Karpas-422 (cell line): Measurements from ENCODE around the gene HCFC1. TPM values are rescaled to one million over a fixed set of nuclear protein-coding genes. Genes with fewer than 3 reads are reported as not detected.

Source experiments
- DNase-seq: peaks from one replicate; pipeline ENCODE4 v3.0.0-alpha.2; 2015
- H2AFZ ChIP-seq: fragments of 200-600 bp; sonication (generic); 2 replicates; pipeline ENCODE4 v1.6.1; 2014; ENCODE audit warnings: antibody characterized with exemption, low read length, mixed read lengths
- H3K27ac ChIP-seq: fragments of 200-600 bp; sonication (generic); 2 replicates; pipeline ENCODE4 v1.5.1; 2014; ENCODE audit warnings: mild to moderate bottlenecking, low read length, moderate library complexity
- H3K27me3 ChIP-seq: fragments of 200-600 bp; sonication (generic); 2 replicates; pipeline ENCODE4 v1.6.1; 2014; ENCODE audit warnings: low read length, mixed read lengths
- H3K36me3 ChIP-seq: fragments of 200-600 bp; sonication (generic); 2 replicates; pipeline ENCODE4 v1.6.1; 2014; ENCODE audit warnings: low read length, mixed read lengths; ENCODE audit not compliant: insufficient read depth
- H3K4me1 ChIP-seq: fragments of 200-600 bp; sonication (generic); 2 replicates; pipeline ENCODE4 v1.6.1; 2014; ENCODE audit warnings: mild to moderate bottlenecking, low read length, mixed read lengths
- H3K4me2 ChIP-seq: fragments of 200-600 bp; sonication (generic); 2 replicates; pipeline ENCODE4 v1.6.1; 2014; ENCODE audit warnings: low read length, low read depth, mild to moderate bottlenecking; ENCODE audit not compliant: poor library complexity, severe bottlenecking
- H3K4me3 ChIP-seq: fragments of 200-600 bp; sonication (generic); 2 replicates; pipeline ENCODE4 v1.5.1; 2014; ENCODE audit warnings: mild to moderate bottlenecking, antibody characterized with exemption, low read length, mixed read lengths
- H3K79me2 ChIP-seq: fragments of 200-600 bp; sonication (generic); 2 replicates; pipeline ENCODE4 v1.6.1; 2014; ENCODE audit warnings: mild to moderate bottlenecking, low read length, mixed read lengths
- H3K9ac ChIP-seq: fragments of 200-600 bp; sonication (generic); 2 replicates; pipeline ENCODE4 v1.6.0; 2014; ENCODE audit warnings: low read length
- H3K9me2 ChIP-seq: fragments of 200-600 bp; sonication (generic), shearing (Covaris generic); replicated peaks from 2 replicates; pipeline ENCODE4 v1.6.0; 2014; ENCODE audit warnings: mild to moderate bottlenecking, low read length, moderate library complexity; ENCODE audit not compliant: insufficient read depth
- H3K9me3 ChIP-seq: fragments of 300-700, 200-600 bp; sonication (generic); 2 replicates; pipeline ENCODE4 v1.6.1; 2014; ENCODE audit warnings: low read length, mixed read lengths
- H4K20me1 ChIP-seq: fragments of 200-600 bp; sonication (generic); 2 replicates; pipeline ENCODE4 v1.6.1; 2014; ENCODE audit warnings: mild to moderate bottlenecking, antibody characterized with exemption, low read length, low read depth; ENCODE audit not compliant: insufficient read depth
- total RNA-seq: library from RNA; depleted of rRNA; stranded (reverse); fragments of >200 nt; shearing (Covaris generic); gene quantifications from 2 replicates; pipeline ENCODE4 v1.2.3, GENCODE V29; 2014; ENCODE audit warnings: low replicate concordance

The HCFC1 gene
- total RNA-seq, 1 experiment from 2014 or later: 16.8 TPM

GRCh38 chrX:153921511-153922446 lies 49.8 kb downstream of the HCFC1 start:
- peaks cover 19% of the 10 kb centered on the region for H3K79me2 ChIP-seq
- H3K9ac ChIP-seq: no peak overlapping the region
- no peak overlapping the region for H3K4me3 ChIP-seq
- peaks cover 14% of the 10 kb centered on the region; the same call in 1 of the 2 replicates for H4K20me1 ChIP-seq
- H3K4me1 ChIP-seq: peaks cover 22% of the 10 kb centered on the region
- H3K9me2 ChIP-seq: no peaks in the 10 kb centered on the region
- H3K4me2 ChIP-seq: no peak overlapping the region
- no peak overlapping the region for H3K27ac ChIP-seq
- no peaks in the 10 kb centered on the region for H3K27me3 ChIP-seq
- H3K9me3 ChIP-seq: no peaks in the 10 kb centered on the region
- no peak overlapping the region for H2AFZ ChIP-seq
- no peaks in the 10 kb centered on the region for H3K36me3 ChIP-seq
- no peak for DNase-seq

GRCh38 chrX:153921070-153921469 lies 50.5 kb downstream of the HCFC1 start:
- Histone ChIP-seq H3K9me2 (no peaks in the 10 kb centered on the region), H3K4me1 (peaks cover 18% of the 10 kb centered on the region), H4K20me1 (peaks cover 14% of the 10 kb centered on the region; the same call in 1 of the 2 replicates), H3K27ac (no peak overlapping the region), H3K27me3 (no peaks in the 10 kb centered on the region), H3K9me3 (no peaks in the 10 kb centered on the region), H3K4me2 (no peak overlapping the region), H3K4me3 (no peak overlapping the region), H2AFZ (no peak overlapping the region), H3K79me2 (peaks cover 19% of the 10 kb centered on the region), H3K9ac (no peak overlapping the region), H3K36me3 (no peaks in the 10 kb centered on the region)
- no peak for DNase-seq

- Histone ChIP-seq H3K9ac (no peak overlapping the region), H3K36me3 (no peaks in the 10 kb centered on the region)
These were observed 51.1 kb downstream of the HCFC1 start for GRCh38 chrX:153920546-153920945.

GRCh38 chrX:153919281-153919680 lies 52.3 kb downstream of the HCFC1 start:
- peaks cover 10% of the 10 kb centered on the region for H3K79me2 ChIP-seq
- DNase-seq: no peak
- no peaks in the 10 kb centered on the region for H3K9me3 ChIP-seq
- H3K27me3 ChIP-seq: no peaks in the 10 kb centered on the region
- no peak overlapping the region for H3K9ac ChIP-seq
- H3K9me2 ChIP-seq: no peaks in the 10 kb centered on the region
- no peak overlapping the region for H3K4me3 ChIP-seq
- peaks cover 14% of the 10 kb centered on the region; the same call in 1 of the 2 replicates for H4K20me1 ChIP-seq
- H2AFZ ChIP-seq: no peak overlapping the region
- H3K4me2 ChIP-seq: no peak overlapping the region
- no peak overlapping the region for H3K27ac ChIP-seq
- H3K4me1 ChIP-seq: peaks cover 4% of the 10 kb centered on the region
- no peaks in the 10 kb centered on the region for H3K36me3 ChIP-seq

More at GRCh38 chrX:153920546-153920945, 51.1 kb downstream of the HCFC1 start:
- Histone ChIP-seq H3K9me2 (no peaks in the 10 kb centered on the region), H2AFZ (no peak overlapping the region), H4K20me1 (peaks cover 14% of the 10 kb centered on the region; the same call in 1 of the 2 replicates), H3K27me3 (no peaks in the 10 kb centered on the region), H3K79me2 (peaks cover 19% of the 10 kb centered on the region), H3K27ac (no peak overlapping the region), H3K9me3 (no peaks in the 10 kb centered on the region), H3K4me1 (peaks cover 14% of the 10 kb centered on the region), H3K4me3 (no peak overlapping the region), H3K4me2 (no peak overlapping the region)
- no peak for DNase-seq

- no peak for DNase-seq
These were observed 53.7 kb downstream of the HCFC1 start for GRCh38 chrX:153917869-153918268.

GRCh38 chrX:153913701-153914100 lies 57.9 kb downstream of the HCFC1 start:
- H3K4me3 ChIP-seq: no peak overlapping the region
- H3K36me3 ChIP-seq: no peaks in the 10 kb centered on the region
- no peak overlapping the region for H2AFZ ChIP-seq
- no peak overlapping the region for H3K9ac ChIP-seq
- 0 out of 2 replicates have a peak, but pooled peaks cover 2% of the 10 kb centered on the region for H4K20me1 ChIP-seq
- H3K9me3 ChIP-seq: no peaks in the 10 kb centered on the region
- no peaks in the 10 kb centered on the region for H3K27me3 ChIP-seq
- H3K4me1 ChIP-seq: no peaks in the 10 kb centered on the region
- no peaks in the 10 kb centered on the region for H3K9me2 ChIP-seq
- no peak for DNase-seq
- H3K4me2 ChIP-seq: no peak overlapping the region
- H3K79me2 ChIP-seq: no peaks in the 10 kb centered on the region
- H3K27ac ChIP-seq: no peak overlapping the region

More at GRCh38 chrX:153917869-153918268, 53.7 kb downstream of the HCFC1 start:
- no peak overlapping the region for H3K4me2 ChIP-seq
- no peaks in the 10 kb centered on the region for H3K9me2 ChIP-seq
- H2AFZ ChIP-seq: no peak overlapping the region
- H3K79me2 ChIP-seq: no peaks in the 10 kb centered on the region
- no peaks in the 10 kb centered on the region for H3K4me1 ChIP-seq
- H3K27ac ChIP-seq: no peak overlapping the region
- H3K36me3 ChIP-seq: no peaks in the 10 kb centered on the region
- H3K27me3 ChIP-seq: no peaks in the 10 kb centered on the region
- no peak overlapping the region for H3K4me3 ChIP-seq
- peaks cover 8% of the 10 kb centered on the region; the same call in 1 of the 2 replicates for H4K20me1 ChIP-seq
- H3K9ac ChIP-seq: no peak overlapping the region
- no peaks in the 10 kb centered on the region for H3K9me3 ChIP-seq

GRCh38 chrX:153913211-153913610 lies 58.4 kb downstream of the HCFC1 start:
- H3K9me2 ChIP-seq: no peaks in the 10 kb centered on the region
- H3K4me1 ChIP-seq: no peaks in the 10 kb centered on the region
- no peak overlapping the region for H2AFZ ChIP-seq
- DNase-seq: no peak
- H3K27ac ChIP-seq: no peak overlapping the region
- H3K4me2 ChIP-seq: no peak overlapping the region
- no peak overlapping the region for H3K9ac ChIP-seq
- no peaks in the 10 kb centered on the region for H3K27me3 ChIP-seq
- H3K9me3 ChIP-seq: no peaks in the 10 kb centered on the region
- no peak overlapping the region for H3K4me3 ChIP-seq
- 0 out of 2 replicates have a peak, but pooled peaks cover 4% of the 10 kb centered on the region for H4K20me1 ChIP-seq
- no peaks in the 10 kb centered on the region for H3K36me3 ChIP-seq
- H3K79me2 ChIP-seq: no peaks in the 10 kb centered on the region

- no peak overlapping the region for H3K9ac ChIP-seq
- no peaks in the 10 kb centered on the region for H3K27me3 ChIP-seq
- no peaks in the 10 kb centered on the region for H3K4me1 ChIP-seq
- H3K9me2 ChIP-seq: no peaks in the 10 kb centered on the region
- H3K36me3 ChIP-seq: no peaks in the 10 kb centered on the region
- no peak overlapping the region for H3K27ac ChIP-seq
- H3K79me2 ChIP-seq: no peaks in the 10 kb centered on the region
- H4K20me1 ChIP-seq: 0 out of 2 replicates have a peak, but pooled peaks cover 4% of the 10 kb centered on the region
- no peak overlapping the region for H3K4me3 ChIP-seq
- no peak for DNase-seq
- H3K9me3 ChIP-seq: no peaks in the 10 kb centered on the region
- H2AFZ ChIP-seq: no peak overlapping the region
- H3K4me2 ChIP-seq: no peak overlapping the region
These were observed 59.8 kb downstream of the HCFC1 start for GRCh38 chrX:153911798-153912197.
